ENCODE results near the gene DOCK3. TPM values are rescaled to one million over a fixed set of nuclear protein-coding genes. Genes with fewer than 3 reads are reported as not detected.
"Not testable (repeated sequence)": the region's sequence is repeated elsewhere in the genome, so short reads cannot be mapped to it uniquely, and the experiment has no call there.

Gene DOCK3
- total RNA-seq, 2 experiments from 2014 or later = 2.5 to 2.6 TPM

- H3K9me3 Mint-ChIP-seq (ENCODE audit: low read depth) = peaks cover 3% of the 10 kb centered on the region
- peaks cover 20% of the 10 kb centered on the region for H3K4me1 Mint-ChIP-seq
- H3K36me3 Mint-ChIP-seq (ENCODE audit: low read depth) = peaks cover 2% of the 10 kb centered on the region
- peaks cover 2% of the 10 kb centered on the region for H3K27me3 Mint-ChIP-seq
- CTCF ChIA-PET = interaction anchor here (1.6 kb wide), 1 partner anchor 90 kb away, joined by 3 read pairs; no protein-coding TSS in a partner anchor
- no peak for ATAC-seq
- H3K4me3 Mint-ChIP-seq = no peak overlapping the region
- no peak overlapping the region for H3K27ac Mint-ChIP-seq
- DNase-seq = no peak
- intact Hi-C loops (cut with DNase I, micrococcal nuclease) = loop anchor here in 1 of 2 experiments (5.0 kb wide), 1 partner anchor 219 kb away; no protein-coding TSS in a partner anchor
- POLR2A ChIA-PET = no interaction called here
Observed at GRCh38 chr3:51190827-51191226, 516.1 kb downstream of the DOCK3 start.

- no peak for ATAC-seq
- H3K27ac Mint-ChIP-seq = no peak overlapping the region
- DNase-seq = no peak
- H3K9me3 Mint-ChIP-seq (ENCODE audit: low read depth) = peaks cover 2% of the 10 kb centered on the region
- CTCF ChIA-PET = interaction anchor here (0.6 to 1.6 kb wide), 2 partner anchors 91 to 432 kb away, joined by 3 read pairs; no protein-coding TSS in a partner anchor
- peaks cover 2% of the 10 kb centered on the region for H3K27me3 Mint-ChIP-seq
- no peak overlapping the region for H3K4me3 Mint-ChIP-seq
- peaks cover 2% of the 10 kb centered on the region for H3K36me3 Mint-ChIP-seq (ENCODE audit: low read depth)
- peaks cover 20% of the 10 kb centered on the region for H3K4me1 Mint-ChIP-seq
- POLR2A ChIA-PET = no interaction called here
- intact Hi-C loops (cut with DNase I, micrococcal nuclease) = loop anchor here in 1 of 2 experiments (5.0 kb wide), 1 partner anchor 219 kb away; no protein-coding TSS in a partner anchor
Observed at GRCh38 chr3:51191768-51192167, 517.0 kb downstream of the DOCK3 start.

GRCh38 chr3:51198477-51198876 lies 523.8 kb downstream of the DOCK3 start:
- Mint-ChIP-seq H3K4me3 (no peak overlapping the region), H3K36me3 (ENCODE audit: low read depth) (no peaks in the 10 kb centered on the region), H3K27ac (no peak overlapping the region), H3K9me3 (ENCODE audit: low read depth) (peaks cover 7% of the 10 kb centered on the region), H3K27me3 (no peaks in the 10 kb centered on the region), H3K4me1 (peaks cover 18% of the 10 kb centered on the region)
- POLR2A ChIA-PET = no interaction called here
- intact Hi-C loops (cut with DNase I, micrococcal nuclease) = no loop called here
- DNase-seq (no peak), ATAC-seq (no peak)
- CTCF ChIA-PET = no interaction called here

GRCh38 chr3:51199296-51199695 lies 524.6 kb downstream of the DOCK3 start:
- intact Hi-C loops (cut with DNase I, micrococcal nuclease); CTCF ChIA-PET; H3K27ac Mint-ChIP-seq; H3K36me3 Mint-ChIP-seq (ENCODE audit: low read depth); DNase-seq; H3K9me3 Mint-ChIP-seq (ENCODE audit: low read depth); H3K4me3 Mint-ChIP-seq; ATAC-seq; H3K27me3 Mint-ChIP-seq; POLR2A ChIA-PET: not testable (repeated sequence)
- peaks cover 15% of the 10 kb centered on the region for H3K4me1 Mint-ChIP-seq

- ATAC-seq (no peak), DNase-seq (no peak)
- Mint-ChIP-seq H3K27ac (no peak overlapping the region), H3K9me3 (ENCODE audit: low read depth) (no peaks in the 10 kb centered on the region), H3K27me3 (no peaks in the 10 kb centered on the region), H3K36me3 (ENCODE audit: low read depth) (no peaks in the 10 kb centered on the region), H3K4me3 (no peak overlapping the region), H3K4me1 (no peaks in the 10 kb centered on the region)
- ChIA-PET CTCF (interaction anchor here (0.6 to 1.1 kb wide), 4 partner anchors 491 to 706 kb away, joined by 3 to 4 read pairs (median 3); no protein-coding TSS in a partner anchor), POLR2A (no interaction called here)
- intact Hi-C loops (cut with DNase I, micrococcal nuclease) = no loop called here
Observed at GRCh38 chr3:51216291-51216690, 541.6 kb downstream of the DOCK3 start.

GRCh38 chr3:51221959-51222358 lies 547.2 kb downstream of the DOCK3 start:
- DNase-seq = no peak
- intact Hi-C loops (cut with DNase I, micrococcal nuclease) = no loop called here
- POLR2A ChIA-PET = no interaction called here
- H3K9me3 Mint-ChIP-seq (ENCODE audit: low read depth) = no peaks in the 10 kb centered on the region
- H3K36me3 Mint-ChIP-seq (ENCODE audit: low read depth) = no peaks in the 10 kb centered on the region
- CTCF ChIA-PET = no interaction called here
- no peaks in the 10 kb centered on the region for H3K4me1 Mint-ChIP-seq
- ATAC-seq = no peak
- H3K27me3 Mint-ChIP-seq = no peaks in the 10 kb centered on the region
- no peak overlapping the region for H3K4me3 Mint-ChIP-seq
- no peak overlapping the region for H3K27ac Mint-ChIP-seq

GRCh38 chr3:51224283-51224682 lies 549.6 kb downstream of the DOCK3 start:
- POLR2A ChIA-PET = no interaction called here
- H3K27ac Mint-ChIP-seq = no peak overlapping the region

GRCh38 chr3:51224843-51225242 lies 550.1 kb downstream of the DOCK3 start:
- Mint-ChIP-seq H3K27ac (no peak overlapping the region), H3K27me3 (no peaks in the 10 kb centered on the region), H3K4me3 (no peak overlapping the region), H3K9me3 (ENCODE audit: low read depth) (no peaks in the 10 kb centered on the region), H3K4me1 (no peaks in the 10 kb centered on the region), H3K36me3 (ENCODE audit: low read depth) (no peaks in the 10 kb centered on the region)
- ATAC-seq (no peak), DNase-seq (no peak)
- ChIA-PET POLR2A (no interaction called here), CTCF (no interaction called here)
- intact Hi-C loops (cut with DNase I, micrococcal nuclease) = no loop called here

More at GRCh38 chr3:51224283-51224682, 549.6 kb downstream of the DOCK3 start:
- H3K27me3 Mint-ChIP-seq = no peaks in the 10 kb centered on the region
- no peaks in the 10 kb centered on the region for H3K36me3 Mint-ChIP-seq (ENCODE audit: low read depth)
- no peaks in the 10 kb centered on the region for H3K9me3 Mint-ChIP-seq (ENCODE audit: low read depth)
- DNase-seq (no peak), ATAC-seq (no peak)
- CTCF ChIA-PET = no interaction called here
- H3K4me1 Mint-ChIP-seq = no peaks in the 10 kb centered on the region
- H3K4me3 Mint-ChIP-seq = no peak overlapping the region
- intact Hi-C loops (cut with DNase I, micrococcal nuclease) = no loop called here

- H3K27ac Mint-ChIP-seq = no peak overlapping the region
- H3K4me1 Mint-ChIP-seq = no peaks in the 10 kb centered on the region
- no peak overlapping the region for H3K4me3 Mint-ChIP-seq
- ChIA-PET CTCF (no interaction called here), POLR2A (no interaction called here)
- peaks cover 5% of the 10 kb centered on the region for H3K36me3 Mint-ChIP-seq (ENCODE audit: low read depth)
- no peak for ATAC-seq
- H3K9me3 Mint-ChIP-seq (ENCODE audit: low read depth) = peaks cover 2% of the 10 kb centered on the region
- H3K27me3 Mint-ChIP-seq = no peaks in the 10 kb centered on the region
- intact Hi-C loops (cut with DNase I, micrococcal nuclease) = no loop called here
- DNase-seq = no peak
Observed at GRCh38 chr3:51242939-51243338, 568.2 kb downstream of the DOCK3 start.

GRCh38 chr3:51243924-51244323 lies 569.2 kb downstream of the DOCK3 start:
- Mint-ChIP-seq H3K4me3 (no peak overlapping the region), H3K27me3 (no peaks in the 10 kb centered on the region), H3K4me1 (no peaks in the 10 kb centered on the region), H3K27ac (no peak overlapping the region), H3K9me3 (ENCODE audit: low read depth) (no peaks in the 10 kb centered on the region), H3K36me3 (ENCODE audit: low read depth) (no peaks in the 10 kb centered on the region)
- ChIA-PET CTCF (no interaction called here), POLR2A (no interaction called here)
- ATAC-seq = no peak
- intact Hi-C loops (cut with DNase I, micrococcal nuclease) = no loop called here
- no peak for DNase-seq

- peaks cover 2% of the 10 kb centered on the region for H3K9me3 Mint-ChIP-seq (ENCODE audit: low read depth)
- H3K27me3 Mint-ChIP-seq = no peaks in the 10 kb centered on the region
- H3K36me3 Mint-ChIP-seq (ENCODE audit: low read depth) = no peaks in the 10 kb centered on the region
- H3K4me3 Mint-ChIP-seq = no peak overlapping the region
- ChIA-PET POLR2A (no interaction called here), CTCF (interaction anchor here (0.8 kb wide), 1 partner anchor 34 kb away, joined by 3 read pairs; no protein-coding TSS in a partner anchor)
- no peak overlapping the region for H3K27ac Mint-ChIP-seq
- H3K4me1 Mint-ChIP-seq = no peaks in the 10 kb centered on the region
- intact Hi-C loops (cut with DNase I, micrococcal nuclease) = no loop called here
- DNase-seq = no peak
- no peak for ATAC-seq
Observed at GRCh38 chr3:51245867-51246266, 571.1 kb downstream of the DOCK3 start.

- intact Hi-C loops (cut with DNase I, micrococcal nuclease) = no loop called here
- CTCF ChIA-PET = interaction anchor here (0.6 kb wide), 1 partner anchor 234 kb away, joined by 3 read pairs; no protein-coding TSS in a partner anchor
- no peak overlapping the region for H3K27ac Mint-ChIP-seq
- H3K27me3 Mint-ChIP-seq = no peaks in the 10 kb centered on the region
- H3K4me1 Mint-ChIP-seq = no peaks in the 10 kb centered on the region
- no peak for ATAC-seq
- H3K4me3 Mint-ChIP-seq = no peak overlapping the region
- POLR2A ChIA-PET = interaction anchor here (0.7 kb wide), 1 partner anchor 78 kb away, joined by 3 read pairs; no protein-coding TSS in a partner anchor
- peaks cover 13% of the 10 kb centered on the region for H3K9me3 Mint-ChIP-seq (ENCODE audit: low read depth)
- peaks cover 9% of the 10 kb centered on the region for H3K36me3 Mint-ChIP-seq (ENCODE audit: low read depth)
- no peak for DNase-seq
Observed at GRCh38 chr3:51257870-51258269, 583.1 kb downstream of the DOCK3 start.
